GM23338 (cell line): ENCODE measurements around the gene RCOR1. TPM values are rescaled to one million over a fixed set of nuclear protein-coding genes. Genes with fewer than 3 reads are reported as not detected.

Source experiments
- ATAC-seq: fragments of 200-7000 bp; cut with Tn5 transposase; 3 replicates; pipeline ENCODE4 v1.9.1; 2020
- DNase-seq: peaks from one replicate; pipeline ENCODE4 v3.0.0-alpha.2; 2015; ENCODE audit warnings: low spot score
- H2AFZ ChIP-seq: fragments of 200-600 bp; sonication (generic); 2 replicates; pipeline ENCODE4 v1.8.0; 2016; ENCODE audit warnings: antibody characterized with exemption, mild to moderate bottlenecking, moderate library complexity
- H3F3A ChIP-seq: fragments of 200-600 bp; sonication (generic); replicated peaks from 2 replicates; pipeline ENCODE4 v1.8.0; 2017; ENCODE audit warnings: antibody characterized with exemption, mixed run types, low read depth
- H3K27ac ChIP-seq: fragments of 200-600 bp; sonication (generic); 2 replicates; pipeline ENCODE4 v1.6.1; 2016; ENCODE audit warnings: low read depth
- H3K27me3 ChIP-seq: fragments of 200-600 bp; sonication (generic); 2 replicates; pipeline ENCODE4 v1.8.0; 2016; ENCODE audit warnings: mild to moderate bottlenecking, mixed run types, moderate library complexity; ENCODE audit not compliant: insufficient read depth
- H3K36me3 ChIP-seq: fragments of 200-600 bp; sonication (generic); 2 replicates; pipeline ENCODE4 v1.8.0; 2016; ENCODE audit warnings: mild to moderate bottlenecking; ENCODE audit not compliant: insufficient read depth
- H3K4me1 ChIP-seq: fragments of 200-600 bp; sonication (generic); 2 replicates; pipeline ENCODE4 v1.8.0; 2016; ENCODE audit warnings: mild to moderate bottlenecking, moderate library complexity; ENCODE audit not compliant: insufficient read depth
- H3K4me2 ChIP-seq: fragments of 200-600 bp; sonication (generic); 2 replicates; pipeline ENCODE4 v1.7.1; 2017; ENCODE audit warnings: mixed run types
- H3K4me3 ChIP-seq: fragments of 200-600 bp; sonication (generic); 2 replicates; pipeline ENCODE4 v1.6.1; 2016; ENCODE audit warnings: mixed run types
- H3K79me2 ChIP-seq: fragments of 200-600 bp; sonication (generic); replicated peaks from 2 replicates; pipeline ENCODE4 v1.8.0; 2017; ENCODE audit warnings: mild to moderate bottlenecking; ENCODE audit not compliant: insufficient read depth
- H3K9me2 ChIP-seq: fragments of 200-600 bp; sonication (generic); 2 replicates; pipeline ENCODE4 v1.8.0; 2017; ENCODE audit not compliant: insufficient read depth
- H4K20me1 ChIP-seq: fragments of 200-600 bp; sonication (generic); replicated peaks from 2 replicates; pipeline ENCODE4 v1.8.0; 2017; ENCODE audit warnings: mild to moderate bottlenecking; ENCODE audit not compliant: insufficient read depth
- H3K27ac Mint-ChIP-seq: 2 replicates; pipeline ENCODE4 v1.8.0; 2020; ENCODE audit warnings: inconsistent platforms, mild to moderate bottlenecking, moderate library complexity, mixed read lengths
- H3K27me3 Mint-ChIP-seq: 3 replicates; pipeline ENCODE4 v1.8.0; 2022; ENCODE audit warnings: low read depth, mild to moderate bottlenecking, moderate library complexity, mixed read lengths, inconsistent platforms; ENCODE audit not compliant: insufficient read depth, poor library complexity
- H3K36me3 Mint-ChIP-seq: 3 replicates; pipeline ENCODE4 v1.8.0; 2021; ENCODE audit warnings: low read depth, mild to moderate bottlenecking, inconsistent platforms, moderate library complexity, mixed read lengths
- H3K4me1 Mint-ChIP-seq: 3 replicates; pipeline ENCODE4 v1.8.0; 2020; ENCODE audit warnings: mild to moderate bottlenecking, inconsistent platforms, mixed read lengths
- H3K4me3 Mint-ChIP-seq: 3 replicates; pipeline ENCODE4 v1.8.0; 2021; ENCODE audit warnings: moderate library complexity, mild to moderate bottlenecking, inconsistent platforms, mixed read lengths
- H3K9me3 Mint-ChIP-seq: 3 replicates; pipeline ENCODE4 v1.8.0; 2020; ENCODE audit warnings: moderate library complexity, mild to moderate bottlenecking, inconsistent platforms, mixed read lengths
- CREB1 ChIP-seq: fragments of 250-450 bp; sonication (Bioruptor Pico); IDR thresholded peaks from 2 replicates; pipeline ENCODE4 v1.5.0; 2020; ENCODE audit warnings: low read depth, mild to moderate bottlenecking, moderate library complexity
- EZH2 ChIP-seq: fragments of 200-600 bp; sonication (generic); IDR thresholded peaks from one replicate; pipeline ENCODE4 v1.8.0; 2017; ENCODE audit warnings: antibody characterized with exemption, mild to moderate bottlenecking, low read depth; ENCODE audit not compliant: unreplicated experiment
- JUNB ChIP-seq: IDR thresholded peaks from one replicate; pipeline ENCODE4 v1.6.1; 2016; ENCODE audit warnings: antibody characterized with exemption; ENCODE audit not compliant: unreplicated experiment
- POLR2AphosphoS5 ChIP-seq: IDR thresholded peaks from 2 replicates; pipeline ENCODE4 v1.6.1; 2016; ENCODE audit warnings: antibody characterized with exemption, low read depth
- REST ChIP-seq: IDR thresholded peaks from one replicate; pipeline ENCODE4 v1.6.1; 2018; ENCODE audit warnings: antibody characterized with exemption; ENCODE audit not compliant: unreplicated experiment
- ZNF114 ChIP-seq: fragments of 250-450 bp; sonication (Bioruptor Pico); IDR thresholded peaks from 2 replicates; pipeline ENCODE4 v1.5.0; 2020; ENCODE audit warnings: mild to moderate bottlenecking, moderate library complexity
- ZNF331 ChIP-seq: fragments of 250-450 bp; sonication (Bioruptor Pico); IDR thresholded peaks from 2 replicates; pipeline ENCODE4 v1.5.0; 2020; ENCODE audit warnings: low read depth, mild to moderate bottlenecking, moderate library complexity
- ZNF462 ChIP-seq: fragments of 250-450 bp; sonication (Bioruptor Pico); IDR thresholded peaks from 2 replicates; pipeline ENCODE4 v1.5.0; 2020; ENCODE audit warnings: mild to moderate bottlenecking, moderate library complexity
- polyA plus RNA-seq: library from polyadenylated mRNA; unstranded; fragments of >200 nt; fragmentation: Nextera tagmentation; extraction: Ambion mirVana; gene quantifications from 2 replicates; pipeline ENCODE4 v1.2.1, GENCODE V29; 2016
- total RNA-seq: library from RNA; depleted of rRNA; stranded (reverse); fragments of >200 nt; shearing (Covaris generic); gene quantifications from 2 replicates; pipeline ENCODE4 v1.2.3, GENCODE V29; 2014

The RCOR1 gene
- total and polyA plus RNA-seq, 2 experiments from 2014 or later, result 7.6 to 26.1 TPM

GRCh38 chr14:102732924-102733323 lies 140.5 kb downstream of the RCOR1 start:
- Mint-ChIP-seq H3K27ac (peak overlapping the region; percentile 26; the same call in 1 of the 2 replicates), H3K4me3 (no peak overlapping the region), H3K36me3 (peaks cover 8% of the 10 kb centered on the region; the same call in 2 of the 3 replicates), H3K9me3 (no peaks in the 10 kb centered on the region), H3K4me1 (peaks cover 2% of the 10 kb centered on the region; the same call in 2 of the 3 replicates), H3K27me3 (peaks cover 12% of the 10 kb centered on the region)
- H2AFZ ChIP-seq, result no peak overlapping the region
- H4K20me1 ChIP-seq, result no peaks in the 10 kb centered on the region; the same call in 1 of the 2 replicates
- H3K4me3 ChIP-seq, result no peak overlapping the region
- H3K27ac ChIP-seq, result no peak overlapping the region
- no peaks in the 10 kb centered on the region for H3F3A ChIP-seq
- DNase-seq, result no peak
- H3K27me3 ChIP-seq, result no peaks in the 10 kb centered on the region
- no peak for ATAC-seq
- H3K4me1 ChIP-seq, result peaks cover 3% of the 10 kb centered on the region; the same call in 1 of the 2 replicates
- H3K4me2 ChIP-seq, result no peak overlapping the region
- TF ChIP-seq ZNF114 (CRISPR knock-in tag) (no peak), REST (no peak), EZH2 (no peak), CREB1 (CRISPR knock-in tag) (no peak), ZNF331 (CRISPR knock-in tag) (no peak)
- H3K9me2 ChIP-seq, result no peaks in the 10 kb centered on the region
- H3K79me2 ChIP-seq, result no peaks in the 10 kb centered on the region
- no peaks in the 10 kb centered on the region for H3K36me3 ChIP-seq

DNA sequence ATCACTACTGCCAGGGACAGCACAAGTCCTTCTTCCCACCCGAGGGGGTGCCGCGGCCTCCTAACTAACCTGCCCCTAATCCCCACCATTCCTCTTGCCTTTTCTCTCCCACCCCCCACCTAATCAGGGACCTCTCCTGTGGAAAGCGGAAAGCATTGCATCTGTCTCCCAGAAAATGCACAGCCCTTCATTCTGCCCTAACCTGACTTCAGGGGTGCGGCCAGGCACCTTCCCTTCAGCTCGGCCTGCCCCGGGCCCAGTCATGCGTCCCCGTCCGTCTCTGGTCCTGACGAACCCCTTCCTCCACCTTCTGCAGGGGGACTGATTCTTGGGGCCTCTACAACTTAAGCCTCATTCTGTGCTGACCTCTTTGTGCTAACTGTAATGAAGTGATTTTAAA lies 140.9 kb downstream of the RCOR1 start:
- no peak overlapping the region for H3K4me3 Mint-ChIP-seq
- H3K4me2 ChIP-seq, result no peak overlapping the region
- TF ChIP-seq POLR2AphosphoS5, result no peak
- no peak for TF ChIP-seq EZH2
- no peak for TF ChIP-seq CREB1 (CRISPR knock-in tag)
- no peak for TF ChIP-seq ZNF462
- no peak for TF ChIP-seq JUNB
- ATAC-seq, result no peak
- H3K27ac ChIP-seq, result no peak overlapping the region
- no peaks in the 10 kb centered on the region for H3K9me3 Mint-ChIP-seq
- no peaks in the 10 kb centered on the region for H3K4me1 ChIP-seq
- H3K36me3 Mint-ChIP-seq, result peaks cover 4% of the 10 kb centered on the region; the same call in 2 of the 3 replicates
- H3K27me3 ChIP-seq, result no peaks in the 10 kb centered on the region
- peak overlapping the region; percentile 26; the same call in 1 of the 2 replicates for H3K27ac Mint-ChIP-seq
- H3K36me3 ChIP-seq, result no peaks in the 10 kb centered on the region
- no peaks in the 10 kb centered on the region for H3K9me2 ChIP-seq
- no peaks in the 10 kb centered on the region; the same call in 1 of the 2 replicates for H4K20me1 ChIP-seq
- DNase-seq, result no peak
- H3F3A ChIP-seq, result no peaks in the 10 kb centered on the region
- peaks cover 12% of the 10 kb centered on the region for H3K27me3 Mint-ChIP-seq
- H3K79me2 ChIP-seq, result no peaks in the 10 kb centered on the region
- no peak overlapping the region for H2AFZ ChIP-seq
- H3K4me3 ChIP-seq, result no peak overlapping the region
- H3K4me1 Mint-ChIP-seq, result peaks cover 2% of the 10 kb centered on the region; the same call in 1 of the 3 replicates
